Osteocyte (in vitro differentiated cells): ENCODE results near the gene FBXW5. TPM values are rescaled to one million over a fixed set of nuclear protein-coding genes. Genes with fewer than 3 reads are reported as not detected.

ENCODE experiments used
- DNase-seq: peaks from one replicate; pipeline ENCODE4 v3.0.0; 2021; ENCODE audit warnings: mixed read lengths; ENCODE audit not compliant: unreplicated experiment; ENCODE audit errors: extremely low spot score
- H3K27ac Mint-ChIP-seq: one replicate; pipeline ENCODE4 v1.8.0; 2021; ENCODE audit warnings: mild to moderate bottlenecking, mixed read lengths; ENCODE audit not compliant: unreplicated experiment
- H3K27me3 Mint-ChIP-seq: one replicate; pipeline ENCODE4 v1.8.0; 2021; ENCODE audit warnings: mixed read lengths; ENCODE audit not compliant: unreplicated experiment
- H3K36me3 Mint-ChIP-seq: one replicate; pipeline ENCODE4 v1.8.0; 2021; ENCODE audit warnings: mixed read lengths; ENCODE audit not compliant: unreplicated experiment
- H3K4me1 Mint-ChIP-seq: one replicate; pipeline ENCODE4 v1.8.0; 2021; ENCODE audit warnings: mixed read lengths; ENCODE audit not compliant: unreplicated experiment
- H3K4me3 Mint-ChIP-seq: one replicate; pipeline ENCODE4 v1.8.0; 2021; ENCODE audit warnings: mild to moderate bottlenecking, moderate library complexity, mixed read lengths; ENCODE audit not compliant: unreplicated experiment
- H3K9me3 Mint-ChIP-seq: one replicate; pipeline ENCODE4 v1.8.0; 2021; ENCODE audit warnings: mixed read lengths; ENCODE audit not compliant: unreplicated experiment
- CTCF ChIP-seq: fragments of 200-600 bp; sonication (generic); IDR thresholded peaks from 2 replicates; pipeline ENCODE4 v1.5.0; 2021; ENCODE audit warnings: antibody characterized with exemption, mild to moderate bottlenecking, moderate library complexity
- total RNA-seq: library from RNA; stranded (reverse); gene quantifications from 2 replicates; pipeline ENCODE4 v1.2.1, GENCODE V29; 2021

FBXW5 gene
- total RNA-seq, 1 donor from 2014 or later: 84.4 TPM

GRCh38 chr9:136960212-136960937 is 15.8 kb upstream of the FBXW5 start:
- no peaks in the 10 kb centered on the region for H3K36me3 Mint-ChIP-seq
- no peak for DNase-seq

GRCh38 chr9:136958898-136959850 is 14.6 kb upstream of the FBXW5 start:
- H3K36me3 Mint-ChIP-seq: no peaks in the 10 kb centered on the region
- H3K27me3 Mint-ChIP-seq: no peaks in the 10 kb centered on the region
- no peak overlapping the region for H3K27ac Mint-ChIP-seq
- peaks cover 18% of the 10 kb centered on the region for H3K4me1 Mint-ChIP-seq
- no peak overlapping the region for H3K4me3 Mint-ChIP-seq
- DNase-seq: no peak
- no peak for TF ChIP-seq CTCF
- H3K9me3 Mint-ChIP-seq: no peaks in the 10 kb centered on the region

More at GRCh38 chr9:136960212-136960937, 15.8 kb upstream of the FBXW5 start:
- no peak overlapping the region for H3K27ac Mint-ChIP-seq
- no peak overlapping the region for H3K4me3 Mint-ChIP-seq
- no peaks in the 10 kb centered on the region for H3K27me3 Mint-ChIP-seq
- no peak for TF ChIP-seq CTCF
- no peaks in the 10 kb centered on the region for H3K9me3 Mint-ChIP-seq
- H3K4me1 Mint-ChIP-seq: peaks cover 20% of the 10 kb centered on the region

- no peaks in the 10 kb centered on the region for H3K36me3 Mint-ChIP-seq
- no peaks in the 10 kb centered on the region for H3K27me3 Mint-ChIP-seq
- H3K4me1 Mint-ChIP-seq: peaks cover 18% of the 10 kb centered on the region
- H3K4me3 Mint-ChIP-seq: no peak overlapping the region
- H3K27ac Mint-ChIP-seq: no peak overlapping the region
- DNase-seq: no peak
- TF ChIP-seq CTCF: no peak
- no peaks in the 10 kb centered on the region for H3K9me3 Mint-ChIP-seq
Observed at GRCh38 chr9:136958473-136958872, 13.9 kb upstream of the FBXW5 start.

- Mint-ChIP-seq H3K4me1 (peaks cover 12% of the 10 kb centered on the region), H3K36me3 (no peaks in the 10 kb centered on the region), H3K9me3 (no peaks in the 10 kb centered on the region), H3K27ac (no peak overlapping the region), H3K4me3 (no peak overlapping the region), H3K27me3 (no peaks in the 10 kb centered on the region)
- TF ChIP-seq CTCF: no peak
- no peak for DNase-seq
Observed at GRCh38 chr9:136957901-136958300, 13.4 kb upstream of the FBXW5 start.

GRCh38 chr9:136957461-136957860 is 12.9 kb upstream of the FBXW5 start:
- no peaks in the 10 kb centered on the region for H3K9me3 Mint-ChIP-seq
- no peaks in the 10 kb centered on the region for H3K36me3 Mint-ChIP-seq
- H3K4me1 Mint-ChIP-seq: peaks cover 10% of the 10 kb centered on the region
- H3K4me3 Mint-ChIP-seq: no peak overlapping the region
- H3K27me3 Mint-ChIP-seq: no peaks in the 10 kb centered on the region
- no peak for TF ChIP-seq CTCF
- no peak overlapping the region for H3K27ac Mint-ChIP-seq
- no peak for DNase-seq
